HG03575 (cell line): ENCODE results near the gene ADCY6.

Experiments
- ATAC-seq: cut with Tn5 transposase; IDR thresholded peaks from one replicate; pipeline ENCODE4 v1.9.1; 2021; ENCODE audit not compliant: unreplicated experiment, insufficient number of reproducible peaks, low FRiP score; ENCODE audit errors: extremely low read depth

ADCY6 gene

DNA sequence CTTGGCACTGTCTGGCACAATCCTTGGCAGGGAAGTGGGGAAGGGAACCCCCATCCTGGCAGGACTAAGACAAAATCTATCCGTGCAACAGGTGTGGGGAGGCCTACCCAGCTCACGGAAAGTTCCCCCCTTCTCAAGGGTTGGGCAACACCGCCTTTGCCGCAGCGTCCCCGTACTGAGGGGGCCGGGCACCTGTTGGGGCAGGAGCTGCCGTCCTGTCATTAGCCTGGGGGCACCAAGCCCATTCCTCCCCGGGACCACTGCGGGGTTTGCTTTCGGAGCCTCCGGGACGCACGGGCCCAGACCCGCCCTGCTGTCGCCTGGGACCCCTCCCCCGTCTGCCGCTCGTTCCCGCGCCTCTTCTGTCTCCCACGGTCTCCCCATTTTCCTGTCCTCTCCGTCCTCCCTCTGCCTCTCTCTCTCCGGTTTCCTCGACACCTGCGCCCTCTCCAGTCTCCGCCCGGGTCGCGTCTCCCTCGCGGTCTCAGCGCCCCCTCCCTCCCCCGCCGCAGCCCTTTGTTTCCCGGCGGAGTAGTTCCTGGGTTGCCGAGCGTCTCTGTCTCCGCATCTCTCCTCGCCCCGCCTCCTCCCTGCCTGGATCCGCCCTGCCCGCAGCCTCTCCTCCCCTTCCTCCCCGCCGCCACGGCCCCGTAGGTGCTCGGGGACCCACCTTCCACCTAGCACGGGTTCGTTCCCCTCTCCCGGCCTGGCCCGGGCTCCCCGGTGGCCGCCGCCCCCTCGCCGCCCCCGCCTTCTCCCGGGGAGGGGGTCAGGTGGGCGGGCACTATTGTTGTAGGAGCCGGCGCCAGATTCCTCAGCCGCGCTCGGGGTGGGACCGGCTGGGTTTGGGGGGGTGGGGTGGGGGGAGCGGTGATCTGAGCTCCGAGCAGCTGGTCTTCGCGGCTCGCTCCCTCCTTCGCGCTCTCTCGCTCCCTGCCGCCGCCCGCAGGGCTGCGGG, 29.3 kb upstream of the ADCY6 start, which contains the start of gene CACNB3:
CACNB3 (plus strand) TSS at position 624 of the 958 bp plus-strand sequence. CDS start 434 bp downstream, outside the sequence.
- no peak for ATAC-seq

- no peak for ATAC-seq
Measured at GRCh38 chr12:48816143-48816854, 27.4 kb upstream of the ADCY6 start.

- ATAC-seq = no peak
Measured at GRCh38 chr12:48815126-48816110, 26.5 kb upstream of the ADCY6 start.

- ATAC-seq = no peak
Measured at GRCh38 chr12:48814262-48815125, 25.6 kb upstream of the ADCY6 start.

- no peak for ATAC-seq
Measured at GRCh38 chr12:48813465-48814261, 24.8 kb upstream of the ADCY6 start.

- no peak for ATAC-seq
Measured at GRCh38 chr12:48812389-48812788, 23.5 kb upstream of the ADCY6 start.

DNA sequence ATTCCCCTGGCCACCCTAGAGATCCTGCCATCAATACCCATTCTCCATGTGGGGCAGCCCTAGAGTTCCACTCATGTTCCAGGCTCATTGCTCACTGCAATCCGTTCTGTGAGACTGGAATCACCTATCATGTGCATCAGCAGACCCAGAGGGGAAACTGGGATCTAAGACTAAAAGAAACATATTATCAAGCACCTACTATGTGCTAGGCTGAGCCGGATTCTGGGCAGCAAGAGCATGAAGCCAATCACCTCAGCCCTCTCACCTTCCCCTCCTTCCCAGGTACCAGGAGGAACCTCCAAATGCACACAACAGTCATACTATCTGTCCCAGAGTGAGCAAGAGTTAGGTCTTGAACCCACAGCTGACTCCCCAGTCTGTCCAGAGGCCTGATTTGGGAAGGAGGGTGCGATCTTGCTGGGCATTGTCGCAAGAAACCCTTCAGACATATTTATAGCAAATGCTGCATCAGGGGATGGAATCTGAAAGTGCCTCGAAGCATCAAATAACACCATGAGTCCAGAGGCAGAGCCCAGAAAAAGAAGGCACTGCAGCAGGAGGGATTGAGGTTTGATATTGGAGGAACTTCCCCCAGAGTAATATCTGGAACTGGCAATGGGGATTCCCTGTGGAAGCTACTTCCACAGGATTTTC, 22.7 kb upstream of the ADCY6 start:
- no peak for ATAC-seq

- no peak for ATAC-seq
Measured at GRCh38 chr12:48810903-48811431, 22.1 kb upstream of the ADCY6 start.

GRCh38 chr12:48807981-48808380, 19.1 kb upstream of the ADCY6 start:
- ATAC-seq = no peak

- no peak for ATAC-seq
Measured at GRCh38 chr12:48803675-48804074, 14.8 kb upstream of the ADCY6 start.

- ATAC-seq = no peak
Measured at GRCh38 chr12:48800971-48801370, 12.1 kb upstream of the ADCY6 start.

GRCh38 chr12:48800457-48800856, 11.6 kb upstream of the ADCY6 start:
- no peak for ATAC-seq

- no peak for ATAC-seq
Measured at GRCh38 chr12:48796976-48797375, 8.1 kb upstream of the ADCY6 start.

DNA sequence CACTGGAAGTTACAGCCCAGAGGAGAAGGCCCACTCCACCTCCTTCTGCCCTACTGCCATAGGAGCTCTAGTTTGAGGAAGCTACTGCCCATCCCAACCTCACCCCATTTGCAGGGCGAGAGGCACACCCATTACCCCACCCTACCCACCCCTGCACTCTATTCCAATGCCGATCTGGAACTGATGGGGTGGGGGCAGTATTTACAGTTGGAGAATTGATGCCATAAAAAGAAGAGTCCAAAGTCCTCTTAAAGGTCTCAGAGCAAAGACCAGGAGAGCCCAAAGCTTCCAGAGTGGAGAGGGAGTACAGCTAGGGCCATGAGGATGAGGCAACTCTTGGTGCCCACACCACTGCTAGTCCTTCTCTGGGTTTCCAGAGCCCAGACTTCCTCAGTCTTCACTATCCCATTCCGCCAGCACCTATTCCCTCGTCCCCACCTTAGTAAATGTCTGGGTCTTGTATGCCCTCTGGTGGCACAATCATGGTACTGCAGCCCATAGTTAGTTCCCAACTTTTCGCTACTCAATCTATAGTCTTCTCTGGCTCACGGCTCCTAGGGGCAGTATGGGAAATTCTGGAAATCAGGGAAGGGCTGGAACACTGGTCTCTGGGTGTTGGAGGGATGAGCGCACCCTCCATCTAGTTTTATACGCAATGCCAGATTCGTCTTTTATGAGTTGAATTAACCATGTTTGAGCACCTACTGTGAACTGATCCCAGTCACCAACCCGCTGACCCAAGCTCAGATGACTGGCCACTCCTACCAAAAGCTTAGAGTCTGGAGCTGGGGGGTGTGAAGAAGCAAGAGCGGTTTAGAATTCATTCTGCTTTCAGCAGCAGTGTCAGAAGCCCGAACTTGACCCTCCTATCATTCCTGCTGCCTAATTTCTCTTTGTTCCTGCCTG, 6.9 kb upstream of the ADCY6 start:
- ATAC-seq = no peak

- ATAC-seq = no peak
Measured at GRCh38 chr12:48794870-48795269, 6.0 kb upstream of the ADCY6 start.

GRCh38 chr12:48793696-48794095, 4.8 kb upstream of the ADCY6 start:
- no peak for ATAC-seq
